GM19372 (cell line): Measurements from ENCODE around the gene MDC1.
"Not testable (repeated sequence)": the region's sequence is repeated elsewhere in the genome, so short reads cannot be mapped to it uniquely, and the experiment has no call there.

Experiments used
- ATAC-seq: cut with Tn5 transposase; IDR thresholded peaks from one replicate; pipeline ENCODE4 v1.9.1; 2021; ENCODE audit warnings: mild to moderate bottlenecking, low read depth, moderate library complexity; ENCODE audit not compliant: unreplicated experiment

The MDC1 gene

DNA sequence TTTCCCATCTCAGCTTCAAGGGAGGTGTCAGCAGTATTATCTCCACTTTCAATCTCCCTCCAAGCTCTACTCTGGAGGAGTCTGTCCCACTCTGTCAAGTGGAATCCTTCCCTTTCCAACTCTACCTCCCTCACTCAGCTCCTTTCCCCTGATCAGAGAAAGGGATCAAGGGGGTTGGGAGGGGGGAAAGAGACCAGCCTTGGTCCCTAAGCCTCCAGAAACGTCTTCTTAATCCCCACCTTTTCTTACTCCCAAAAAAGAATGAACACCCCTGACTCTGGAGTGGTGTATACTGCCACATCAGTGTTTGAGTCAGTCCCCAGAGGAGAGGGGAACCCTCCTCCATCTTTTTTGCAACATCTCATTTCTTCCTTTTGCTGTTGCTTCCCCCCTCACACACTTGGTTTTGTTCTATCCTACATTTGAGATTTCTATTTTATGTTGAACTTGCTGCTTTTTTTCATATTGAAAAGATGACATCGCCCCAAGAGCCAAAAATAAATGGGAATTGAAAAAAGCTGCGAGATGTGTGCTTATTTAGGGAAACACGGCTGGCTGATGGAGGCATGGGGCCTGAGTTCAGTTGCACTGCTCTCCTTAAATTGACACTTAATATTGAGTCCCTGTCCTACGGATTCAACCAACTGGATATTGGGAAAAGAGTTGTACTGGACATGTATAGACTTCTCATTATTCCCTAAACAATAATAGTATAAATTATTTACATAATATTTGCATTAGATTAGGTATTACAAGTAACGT, 8.0 kb upstream of the MDC1 start:
- no peak for ATAC-seq

- not testable (repeated sequence) for ATAC-seq
These were observed 7.0 kb upstream of the MDC1 start for GRCh38 chr6:30723843-30724741.

GRCh38 chr6:30723159-30723842, 6.2 kb upstream of the MDC1 start:
- not testable (repeated sequence) for ATAC-seq

DNA sequence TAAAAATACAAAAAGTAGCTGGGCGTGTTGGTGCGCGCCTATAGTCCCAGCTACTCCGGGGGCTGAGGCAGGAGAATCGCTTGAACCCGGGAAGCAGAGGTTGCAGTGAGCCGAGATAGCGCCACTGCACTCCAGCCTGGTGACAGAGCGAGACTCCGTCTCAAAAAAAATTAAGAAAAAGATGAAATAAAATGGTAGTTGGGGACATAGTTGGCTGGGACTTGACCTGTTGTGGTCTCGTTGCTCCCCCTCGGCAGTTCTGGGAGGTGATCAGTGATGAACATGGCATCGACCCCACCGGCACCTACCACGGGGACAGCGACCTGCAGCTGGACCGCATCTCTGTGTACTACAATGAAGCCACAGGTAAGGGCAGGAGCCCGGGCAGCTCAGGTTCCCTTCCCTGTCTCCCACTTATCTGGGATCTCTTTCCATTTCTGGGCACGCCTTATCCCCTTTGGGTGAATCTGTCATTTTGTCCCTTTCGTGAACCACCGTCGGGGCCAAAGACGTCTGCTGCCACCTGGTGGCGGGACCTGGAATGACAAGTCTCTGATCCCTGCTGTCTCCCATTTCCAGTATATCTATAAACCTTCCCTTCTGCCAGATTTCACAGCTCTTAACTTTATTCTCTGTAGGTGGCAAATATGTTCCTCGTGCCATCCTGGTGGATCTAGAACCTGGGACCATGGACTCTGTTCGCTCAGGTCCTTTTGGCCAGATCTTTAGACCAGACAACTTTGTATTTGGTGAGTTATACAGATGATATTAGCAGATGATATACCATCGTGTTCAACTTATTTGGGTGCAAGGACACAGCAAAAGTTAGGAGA, 5.4 kb upstream of the MDC1 start:
- ATAC-seq = no peak

DNA sequence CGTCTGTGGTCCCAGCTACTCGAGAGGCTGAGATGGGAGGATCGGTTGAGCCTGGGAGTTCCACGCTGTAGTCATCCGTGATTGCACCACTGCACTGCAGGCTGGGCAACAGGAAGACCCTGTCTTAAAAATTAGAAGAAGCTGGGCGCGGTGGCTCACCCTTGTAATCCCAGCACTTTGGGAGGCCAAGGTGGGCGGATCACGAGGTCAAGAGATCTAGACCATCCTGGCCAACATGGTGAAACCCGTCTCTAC, 4.9 kb upstream of the MDC1 start:
- ATAC-seq = not testable (repeated sequence)

- peak; percentile 33 for ATAC-seq
These were observed 4.3 kb upstream of the MDC1 start for GRCh38 chr6:30721198-30722024.

DNA sequence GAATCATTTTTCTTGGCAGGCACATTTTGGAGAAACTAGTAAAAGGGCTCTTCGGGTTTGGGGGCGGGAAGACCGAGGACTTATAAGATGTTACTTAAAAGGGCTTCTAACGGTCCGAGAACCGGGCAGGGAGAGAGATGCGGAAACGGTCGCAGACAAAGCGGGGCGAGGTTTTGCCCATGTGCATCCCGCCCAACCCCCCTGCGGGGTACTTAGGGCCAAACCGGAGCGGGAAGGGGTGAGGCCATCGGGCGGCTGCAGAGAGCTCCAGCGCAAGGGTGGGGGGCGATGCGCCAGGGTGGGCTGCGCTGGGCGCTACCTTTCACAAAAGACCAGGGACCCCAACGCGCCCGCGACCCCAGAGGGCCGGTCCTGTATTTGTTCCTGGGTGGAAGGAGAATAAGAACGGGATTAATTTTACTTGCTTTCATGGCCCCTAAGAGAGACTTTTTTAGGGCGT, 3.7 kb upstream of the MDC1 start:
- no peak for ATAC-seq

DNA sequence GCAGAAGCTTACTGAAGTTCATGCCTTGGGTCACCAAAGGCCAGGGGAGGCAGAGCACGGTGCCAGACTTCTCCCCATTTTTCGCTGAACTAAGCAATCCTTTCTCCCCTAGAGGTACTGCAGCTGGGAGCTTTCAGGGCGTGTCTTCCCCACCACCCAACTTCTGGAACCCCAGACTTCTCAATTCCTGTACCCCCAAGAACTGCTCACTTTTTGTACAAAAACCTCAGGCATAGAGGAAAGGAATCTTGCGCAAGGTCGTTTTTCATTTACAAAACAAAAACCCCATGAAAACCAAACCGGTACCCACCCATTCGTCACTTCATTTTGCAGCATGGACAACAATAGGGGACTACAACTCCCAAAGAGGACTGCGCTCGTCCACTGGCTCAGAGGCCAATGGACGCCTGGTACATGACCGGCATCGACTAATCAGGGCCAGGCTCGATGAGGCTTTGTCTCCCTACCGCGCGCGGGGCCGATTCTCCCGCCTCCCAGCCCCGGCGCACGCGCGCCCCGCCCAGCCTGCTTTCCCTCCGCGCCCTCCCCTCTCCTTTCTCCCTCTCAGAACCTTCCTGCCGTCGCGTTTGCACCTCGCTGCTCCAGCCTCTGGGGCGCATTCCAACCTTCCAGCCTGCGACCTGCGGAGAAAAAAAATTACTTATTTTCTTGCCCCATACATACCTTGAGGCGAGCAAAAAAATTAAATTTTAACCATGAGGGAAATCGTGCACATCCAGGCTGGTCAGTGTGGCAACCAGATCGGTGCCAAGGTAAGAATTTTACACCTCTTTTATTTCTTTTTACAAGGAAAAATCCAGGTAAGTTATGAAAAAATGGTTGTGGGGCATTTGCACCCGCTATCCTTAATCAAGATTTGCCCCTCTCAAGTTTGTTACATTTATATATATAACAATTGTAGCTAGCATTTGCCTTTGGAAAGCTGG, 3.0 kb upstream of the MDC1 start, which contains the start of gene TUBB:
TUBB (plus strand) TSS at position 562 of the 947 bp plus-strand sequence; CDS start at position 717, 155 bp downstream.
- peak; percentile 30 for ATAC-seq

DNA sequence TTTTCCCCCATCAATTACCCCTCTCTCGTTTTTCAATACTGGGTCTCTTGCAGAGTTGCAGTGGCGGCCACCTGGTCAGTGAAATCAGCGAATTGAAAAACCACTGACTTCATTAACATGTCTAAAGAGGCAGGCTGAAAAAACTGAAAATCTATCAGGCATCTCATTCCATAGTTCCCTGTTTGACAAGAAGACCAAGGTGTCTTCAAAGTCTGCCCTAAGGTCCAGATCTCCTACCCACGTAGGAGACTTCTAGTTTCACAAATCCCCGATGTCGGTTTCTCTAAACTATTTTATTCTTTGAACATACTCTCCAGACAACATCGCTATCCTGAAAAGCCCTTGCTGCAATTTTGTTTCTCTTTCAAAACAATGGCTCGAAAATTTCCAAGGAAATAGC, 2.3 kb upstream of the MDC1 start:
- ATAC-seq = no peak

- ATAC-seq = not testable (repeated sequence)
These were observed 1.0 kb upstream of the MDC1 start for GRCh38 chr6:30717845-30718720.

GRCh38 chr6:30716879-30717128, 277 bp downstream of the MDC1 start:
- ATAC-seq = no peak

- ATAC-seq = no peak
These were observed 2.8 kb downstream of the MDC1 start for GRCh38 chr6:30714263-30714662.

GRCh38 chr6:30712441-30712945, 4.6 kb downstream of the MDC1 start:
- no peak for ATAC-seq

DNA sequence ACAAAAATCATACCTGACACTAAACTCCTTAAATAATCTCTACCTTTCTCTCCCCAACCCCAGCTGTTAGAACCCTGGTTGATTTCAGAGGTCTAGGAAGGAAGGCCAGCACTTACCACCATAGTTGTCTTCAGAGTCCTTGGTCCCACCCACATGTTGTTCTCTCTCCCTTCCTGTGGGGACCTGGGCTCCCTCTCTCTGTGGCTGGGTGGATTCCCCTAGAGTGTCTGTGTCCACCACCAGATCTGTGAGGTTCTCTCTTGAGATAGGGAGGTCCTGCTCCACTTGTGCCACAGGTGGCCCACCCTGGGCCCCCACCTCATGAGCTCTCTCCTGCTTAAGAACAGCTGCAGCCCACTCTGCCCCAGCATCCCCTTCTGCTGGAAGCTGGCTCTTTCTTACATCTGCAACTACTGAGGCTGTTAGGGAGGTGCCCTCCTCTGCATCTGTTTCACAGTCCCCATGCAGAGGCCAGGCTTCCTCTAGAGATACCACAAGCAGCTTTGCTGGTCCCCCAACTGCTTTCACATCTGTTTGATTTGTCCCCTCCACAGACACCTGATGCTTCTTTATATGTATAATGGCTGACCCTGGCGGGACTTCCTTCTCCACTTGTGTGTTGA, 5.2 kb downstream of the MDC1 start:
- peak; percentile 60 for ATAC-seq

DNA sequence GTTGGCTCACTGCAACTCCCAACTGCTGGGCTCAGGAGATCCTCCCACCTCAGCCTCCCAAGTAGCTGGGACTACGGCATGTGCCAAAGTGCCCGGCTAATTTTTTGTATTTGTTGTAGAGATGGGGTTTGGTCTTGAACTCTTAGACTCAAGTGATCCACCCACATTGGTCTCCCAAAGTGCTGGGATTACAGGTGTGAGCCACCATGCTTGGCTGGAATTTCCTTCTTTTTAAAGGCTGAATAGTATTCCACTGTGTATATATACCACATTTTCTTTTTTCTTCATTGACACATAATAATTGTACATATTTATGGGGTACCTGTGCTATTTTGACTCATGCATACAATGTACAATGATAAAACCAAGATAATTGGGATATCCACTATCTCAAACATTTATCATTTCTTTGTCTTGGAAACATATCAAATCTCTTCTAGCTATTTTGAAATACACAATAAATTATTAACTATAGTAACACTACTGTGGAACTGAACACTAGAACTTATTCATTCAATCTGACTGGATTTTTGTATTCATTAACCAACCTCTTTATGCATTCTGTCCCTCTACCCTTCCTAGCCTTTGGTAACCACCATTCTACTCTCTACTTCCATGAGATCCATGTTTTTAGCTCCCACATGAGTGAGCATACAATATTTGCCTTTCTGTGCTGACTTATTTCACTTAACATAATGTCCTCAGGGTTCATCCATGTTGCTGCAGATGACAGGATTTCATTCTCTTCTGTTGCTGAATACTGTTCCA, 7.8 kb downstream of the MDC1 start:
- no peak for ATAC-seq

GRCh38 chr6:30707281-30707850, 9.7 kb downstream of the MDC1 start:
- no peak for ATAC-seq
